Measurements from ENCODE around the gene SPCS2.

The SPCS2 gene

DNA sequence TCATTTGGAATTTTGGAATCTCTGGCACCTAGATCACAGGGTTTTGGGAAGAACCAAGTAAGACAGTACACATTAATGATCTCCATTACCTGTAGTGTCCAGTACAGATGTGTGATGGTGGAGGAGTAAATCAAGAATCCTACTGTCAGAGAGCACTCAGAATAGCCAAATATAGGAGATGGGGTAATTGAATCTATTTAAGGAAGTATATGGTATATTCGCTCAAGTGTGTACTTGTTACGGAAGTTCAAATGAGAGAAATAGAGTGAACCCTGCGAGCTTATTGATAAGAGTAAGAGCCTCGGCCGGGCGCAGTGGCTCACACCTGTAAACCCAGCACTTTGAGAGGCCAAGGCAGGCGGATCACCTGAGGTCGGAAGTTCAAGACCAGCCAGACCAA, 2.2 kb downstream of the SPCS2 start:
- no peak for TF ChIP-seq FOXP2 (optimal IDR thresholded peaks at IDR 0.05; ENCODE audit: borderline replicate concordance, extremely low read depth, extremely low read length, insufficient read depth)
- TF ChIP-seq POLR2AphosphoS5 (IDR thresholded peaks at IDR 0.05; ENCODE audit: low read depth, low read length): no peak
- no peak for TF ChIP-seq TAF1 (IDR thresholded peaks at IDR 0.05; ENCODE audit: borderline replicate concordance, insufficient read depth, low read length)
- no peak for TF ChIP-seq SIN3A (IDR thresholded peaks at IDR 0.05; ENCODE audit: borderline replicate concordance, insufficient read depth, low read length)
- no peak for TF ChIP-seq REST (IDR thresholded peaks at IDR 0.05; ENCODE audit: insufficient read depth in 1 of 2, low read depth in 2 of 2, low read length in 2 of 2)

DNA sequence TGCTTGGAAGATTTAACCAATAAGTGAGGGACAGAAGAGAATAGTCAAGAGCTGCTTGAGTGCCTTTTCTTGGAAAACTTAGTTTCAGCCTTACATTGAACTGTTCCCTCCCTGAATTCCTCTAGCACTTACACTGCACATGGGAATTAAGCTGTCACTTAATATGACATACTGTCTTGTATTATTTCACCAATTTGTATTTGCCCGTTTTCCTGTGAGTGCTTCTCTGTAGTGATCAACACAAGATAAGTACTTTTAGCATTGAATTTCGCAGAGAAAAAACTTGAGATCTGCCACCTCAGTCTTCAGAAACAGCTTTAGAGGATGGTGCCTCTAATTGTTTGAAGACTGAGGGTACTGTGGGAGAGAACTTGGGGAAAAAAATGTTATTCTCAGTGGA, 3.7 kb downstream of the SPCS2 start:
- TF ChIP-seq FOXP2 (optimal IDR thresholded peaks at IDR 0.05; ENCODE audit: borderline replicate concordance, extremely low read depth, extremely low read length, insufficient read depth): no peak

GRCh38 chr11:74953451-74953850, 4.4 kb downstream of the SPCS2 start:
- TF ChIP-seq POLR2AphosphoS5 (IDR thresholded peaks at IDR 0.05; ENCODE audit: low read depth, low read length): no peak
- TF ChIP-seq SIN3A (IDR thresholded peaks at IDR 0.05; ENCODE audit: borderline replicate concordance, insufficient read depth, low read length): no peak
- no peak for TF ChIP-seq FOXP2 (optimal IDR thresholded peaks at IDR 0.05; ENCODE audit: borderline replicate concordance, extremely low read depth, extremely low read length, insufficient read depth)
- TF ChIP-seq TAF1 (IDR thresholded peaks at IDR 0.05; ENCODE audit: borderline replicate concordance, insufficient read depth, low read length): no peak
- TF ChIP-seq REST (IDR thresholded peaks at IDR 0.05; ENCODE audit: insufficient read depth in 1 of 2, low read depth in 2 of 2, low read length in 2 of 2): no peak

DNA sequence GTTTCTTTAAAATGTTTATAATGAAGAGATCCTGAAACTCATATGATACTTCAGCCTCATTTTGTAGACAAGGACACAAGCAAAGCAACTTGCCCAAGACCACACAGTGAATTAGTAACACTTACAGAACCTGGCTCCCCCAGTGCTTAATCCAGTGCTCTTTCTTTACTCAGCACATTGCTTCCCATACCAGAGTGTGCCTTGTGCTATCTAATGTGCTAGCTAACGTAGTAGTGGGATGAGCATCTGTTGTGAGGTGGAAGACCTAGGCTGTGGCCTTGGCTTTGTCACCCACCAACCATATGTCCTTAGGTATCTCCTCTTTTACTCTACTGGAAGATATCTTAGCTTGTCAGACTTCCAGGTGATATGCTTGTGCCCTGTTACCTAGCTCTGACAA, 5.1 kb downstream of the SPCS2 start:
- no peak for TF ChIP-seq REST (IDR thresholded peaks at IDR 0.05; ENCODE audit: insufficient read depth in 1 of 2, low read depth in 2 of 2, low read length in 2 of 2)

DNA sequence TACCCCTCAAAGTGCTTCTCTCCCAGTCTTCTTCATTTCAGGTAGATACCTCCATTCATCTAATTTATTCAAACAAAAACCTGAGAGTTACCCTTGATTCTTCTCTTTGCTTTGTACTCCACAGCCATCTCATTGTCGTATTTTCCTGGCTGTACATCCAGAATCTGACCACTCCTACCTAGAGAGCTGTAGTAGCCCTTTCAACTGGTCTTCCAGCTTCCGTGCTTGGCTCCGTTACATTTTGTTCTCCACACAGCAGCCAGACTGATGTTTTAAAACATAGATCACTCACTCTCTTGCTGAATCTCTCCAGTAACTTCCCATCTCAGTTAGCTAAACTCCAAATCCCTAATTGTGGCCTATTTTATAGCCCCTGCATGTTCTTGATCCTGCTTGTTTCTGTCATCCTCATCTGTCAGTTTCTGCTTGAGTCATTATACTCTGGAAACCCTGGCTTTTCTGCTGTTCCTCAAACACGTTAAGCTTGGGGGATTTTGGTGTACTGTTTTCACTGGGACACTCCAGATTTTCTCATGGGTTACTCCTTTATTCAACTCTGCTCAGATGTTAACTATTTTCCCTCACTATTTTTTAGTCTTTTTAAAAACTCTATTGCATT, 7.4 kb downstream of the SPCS2 start:
- no peak for TF ChIP-seq POLR2AphosphoS5 (IDR thresholded peaks at IDR 0.05; ENCODE audit: low read depth, low read length)
- TF ChIP-seq SIN3A (IDR thresholded peaks at IDR 0.05; ENCODE audit: borderline replicate concordance, insufficient read depth, low read length): no peak
- TF ChIP-seq REST (IDR thresholded peaks at IDR 0.05; ENCODE audit: insufficient read depth in 1 of 2, low read depth in 2 of 2, low read length in 2 of 2): no peak
- no peak for TF ChIP-seq TAF1 (IDR thresholded peaks at IDR 0.05; ENCODE audit: borderline replicate concordance, insufficient read depth, low read length)
- no peak for TF ChIP-seq FOXP2 (optimal IDR thresholded peaks at IDR 0.05; ENCODE audit: borderline replicate concordance, extremely low read depth, extremely low read length, insufficient read depth)
